Measurements from ENCODE around the gene CFAP299. TPM values are rescaled to one million over a fixed set of nuclear protein-coding genes. Genes with fewer than 3 reads are reported as not detected.
A peak's percentile ranks its signal among the peaks of the same experiment; 100 is the strongest.
"Not testable (repeated sequence)": the region's sequence is repeated elsewhere in the genome, so short reads cannot be mapped to it uniquely, and the experiment has no call there.

Gene CFAP299
- total and polyA plus RNA-seq, 2 experiments from 2014 or later = 0.24 to 1.4 TPM

- H3K27me3 ChIP-seq = no peaks in the 10 kb centered on the region
- TF ChIP-seq CTCF (IDR thresholded peaks at IDR 0.05; ENCODE audit: low read depth, low read length) = no peak
- peak in 1 of 2 donors; percentile 5 for DNase-seq (ENCODE audit: low read depth in 1 of 2, low spot score in 1 of 2)
These were observed 98.7 kb downstream of the CFAP299 start for GRCh38 chr4:80434238-80434637.

GRCh38 chr4:80438016-80438415 lies 102.5 kb downstream of the CFAP299 start:
- no peak overlapping the region for H3K27ac ChIP-seq
- no peak for TF ChIP-seq CTCF (IDR thresholded peaks at IDR 0.05; ENCODE audit: low read depth, low read length)
- no peaks in the 10 kb centered on the region for H3K27me3 ChIP-seq
- H3K36me3 ChIP-seq = no peaks in the 10 kb centered on the region
- no peak overlapping the region for H3K4me3 ChIP-seq
- no peaks in the 10 kb centered on the region for H3K4me1 ChIP-seq (ENCODE audit: low read depth)
- H3K9me3 ChIP-seq (ENCODE audit: low read depth) = no peaks in the 10 kb centered on the region
- DNase-seq (ENCODE audit: low read depth in 1 of 2, low spot score in 1 of 2) = no peak

More at GRCh38 chr4:80434238-80434637, 98.7 kb downstream of the CFAP299 start:
- Histone ChIP-seq H3K36me3 (no peaks in the 10 kb centered on the region), H3K4me3 (no peak overlapping the region), H3K27ac (no peak overlapping the region), H3K4me1 (ENCODE audit: low read depth) (no peaks in the 10 kb centered on the region), H3K9me3 (ENCODE audit: low read depth) (no peaks in the 10 kb centered on the region)

GRCh38 chr4:80439294-80440061 lies 103.9 kb downstream of the CFAP299 start:
- H3K36me3 ChIP-seq; H3K9me3 ChIP-seq (ENCODE audit: low read depth); H3K27ac ChIP-seq; H3K4me1 ChIP-seq (ENCODE audit: low read depth); H3K4me3 ChIP-seq; H3K27me3 ChIP-seq: not testable (repeated sequence)
- peak in 1 of 2 donors; percentile 0 for DNase-seq (ENCODE audit: low read depth in 1 of 2, low spot score in 1 of 2)

- no peaks in the 10 kb centered on the region for H3K9me3 ChIP-seq (ENCODE audit: low read depth)
- no peaks in the 10 kb centered on the region for H3K4me1 ChIP-seq (ENCODE audit: low read depth)
- H3K36me3 ChIP-seq = no peaks in the 10 kb centered on the region
- no peak for DNase-seq (ENCODE audit: low read depth in 1 of 2, low spot score in 1 of 2)
- H3K4me3 ChIP-seq = no peak overlapping the region
- H3K27ac ChIP-seq = no peak overlapping the region
- H3K27me3 ChIP-seq = no peaks in the 10 kb centered on the region
- no peak for TF ChIP-seq CTCF (IDR thresholded peaks at IDR 0.05; ENCODE audit: low read depth, low read length)
These were observed 110.7 kb downstream of the CFAP299 start for GRCh38 chr4:80446248-80446647.

- no peak overlapping the region for H3K27ac ChIP-seq
- no peaks in the 10 kb centered on the region for H3K4me1 ChIP-seq (ENCODE audit: low read depth)
- TF ChIP-seq CTCF (IDR thresholded peaks at IDR 0.05; ENCODE audit: low read depth, low read length) = no peak
- no peaks in the 10 kb centered on the region for H3K36me3 ChIP-seq
- no peaks in the 10 kb centered on the region for H3K9me3 ChIP-seq (ENCODE audit: low read depth)
- H3K4me3 ChIP-seq = no peak overlapping the region
- DNase-seq (ENCODE audit: low read depth in 1 of 2, low spot score in 1 of 2) = no peak
- H3K27me3 ChIP-seq = no peaks in the 10 kb centered on the region
These were observed 111.1 kb downstream of the CFAP299 start for GRCh38 chr4:80446664-80447063.

GRCh38 chr4:80447493-80447892 lies 112.0 kb downstream of the CFAP299 start:
- TF ChIP-seq CTCF (IDR thresholded peaks at IDR 0.05; ENCODE audit: low read depth, low read length) = no peak
- Histone ChIP-seq H3K27me3 (no peaks in the 10 kb centered on the region), H3K4me3 (no peak overlapping the region), H3K36me3 (no peaks in the 10 kb centered on the region), H3K27ac (no peak overlapping the region), H3K9me3 (ENCODE audit: low read depth) (no peaks in the 10 kb centered on the region), H3K4me1 (ENCODE audit: low read depth) (no peaks in the 10 kb centered on the region)
- DNase-seq (ENCODE audit: low read depth in 1 of 2, low spot score in 1 of 2) = no peak
